Vagina (tissue), 2 donors: ENCODE results near the gene ARCN1.

Experiments used
- POLR2A ChIP-seq, 2 donors: fragments of 450-650 bp; IDR thresholded peaks; one replicate each; pipeline ENCODE4 v1.6.1; 2017; ENCODE audit warnings: antibody characterized with exemption in 2 of 2, mild to moderate bottlenecking in 2 of 2, moderate library complexity in 2 of 2
- POLR2AphosphoS5 ChIP-seq, 2 donors: sonication (generic); formaldehyde crosslinking; IDR thresholded peaks; one replicate each; pipeline ENCODE4 v1.9.0; 2017; ENCODE audit warnings: antibody characterized with exemption in 2 of 2, mild to moderate bottlenecking in 2 of 2, low read depth in 1 of 2; ENCODE audit not compliant: insufficient read depth in 1 of 2
- TF ChIP-seq, protein P1 (sequence below), 3 experiments: fragments of 450-650 bp in 2 of 3; fragments of 200-600 bp in 1 of 3; sonication (generic) in 1 of 3; IDR thresholded peaks; one replicate each; pipeline ENCODE4 v1.5.1; 2017 to 2019; ENCODE audit warnings: antibody characterized with exemption in 3 of 3, mild to moderate bottlenecking in 2 of 3, moderate library complexity in 2 of 3

GRCh38 chr11:118638726-118639125, 66.5 kb downstream of the ARCN1 start:
- TF ChIP-seq, protein P1, sequence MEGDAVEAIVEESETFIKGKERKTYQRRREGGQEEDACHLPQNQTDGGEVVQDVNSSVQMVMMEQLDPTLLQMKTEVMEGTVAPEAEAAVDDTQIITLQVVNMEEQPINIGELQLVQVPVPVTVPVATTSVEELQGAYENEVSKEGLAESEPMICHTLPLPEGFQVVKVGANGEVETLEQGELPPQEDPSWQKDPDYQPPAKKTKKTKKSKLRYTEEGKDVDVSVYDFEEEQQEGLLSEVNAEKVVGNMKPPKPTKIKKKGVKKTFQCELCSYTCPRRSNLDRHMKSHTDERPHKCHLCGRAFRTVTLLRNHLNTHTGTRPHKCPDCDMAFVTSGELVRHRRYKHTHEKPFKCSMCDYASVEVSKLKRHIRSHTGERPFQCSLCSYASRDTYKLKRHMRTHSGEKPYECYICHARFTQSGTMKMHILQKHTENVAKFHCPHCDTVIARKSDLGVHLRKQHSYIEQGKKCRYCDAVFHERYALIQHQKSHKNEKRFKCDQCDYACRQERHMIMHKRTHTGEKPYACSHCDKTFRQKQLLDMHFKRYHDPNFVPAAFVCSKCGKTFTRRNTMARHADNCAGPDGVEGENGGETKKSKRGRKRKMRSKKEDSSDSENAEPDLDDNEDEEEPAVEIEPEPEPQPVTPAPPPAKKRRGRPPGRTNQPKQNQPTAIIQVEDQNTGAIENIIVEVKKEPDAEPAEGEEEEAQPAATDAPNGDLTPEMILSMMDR (IDR thresholded peaks at IDR 0.05) = no peak
- TF ChIP-seq POLR2A (IDR thresholded peaks at IDR 0.05) = no peak
- TF ChIP-seq POLR2AphosphoS5 (IDR thresholded peaks at IDR 0.05; ENCODE audit: insufficient read depth in 1 of 2, low read depth in 1 of 2) = no peak
